ENCODE results near the gene TMEM9.

DNA sequence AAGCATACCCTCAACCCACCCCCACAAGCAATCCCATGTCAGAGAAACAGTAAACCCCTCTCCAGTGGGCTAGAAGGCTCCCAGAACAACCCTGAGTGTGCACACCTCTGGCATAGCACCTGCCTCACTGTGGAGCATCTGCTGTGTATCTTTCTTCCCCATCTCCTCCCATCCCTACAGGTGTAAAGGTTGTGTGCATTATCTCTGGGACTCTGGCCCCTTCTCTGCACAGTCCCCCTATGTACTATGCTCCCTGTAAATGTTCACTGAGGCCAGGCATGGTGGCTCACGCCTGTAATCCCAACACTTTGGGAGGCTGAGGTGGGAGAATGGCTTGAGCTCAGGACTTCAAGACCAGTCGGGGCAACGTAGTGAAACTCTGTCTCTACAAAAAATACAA is 41.3 kb downstream of the TMEM9 start:
- TF ChIP-seq CTCF (IDR thresholded peaks at IDR 0.05) (no peak), POLR2A (IDR thresholded peaks at IDR 0.05) (no peak), POLR2AphosphoS5 (IDR thresholded peaks at IDR 0.05) (no peak)

All from stomach (tissue), 4 donors.